GM21529 (cell line): ENCODE results near the gene RHBDD3.
"Not testable (repeated sequence)": the region's sequence is repeated elsewhere in the genome, so short reads cannot be mapped to it uniquely, and the experiment has no call there.

Source experiments
- ATAC-seq: cut with Tn5 transposase; IDR thresholded peaks from one replicate; pipeline ENCODE4 v1.9.1; 2021; ENCODE audit not compliant: unreplicated experiment

The RHBDD3 gene

DNA sequence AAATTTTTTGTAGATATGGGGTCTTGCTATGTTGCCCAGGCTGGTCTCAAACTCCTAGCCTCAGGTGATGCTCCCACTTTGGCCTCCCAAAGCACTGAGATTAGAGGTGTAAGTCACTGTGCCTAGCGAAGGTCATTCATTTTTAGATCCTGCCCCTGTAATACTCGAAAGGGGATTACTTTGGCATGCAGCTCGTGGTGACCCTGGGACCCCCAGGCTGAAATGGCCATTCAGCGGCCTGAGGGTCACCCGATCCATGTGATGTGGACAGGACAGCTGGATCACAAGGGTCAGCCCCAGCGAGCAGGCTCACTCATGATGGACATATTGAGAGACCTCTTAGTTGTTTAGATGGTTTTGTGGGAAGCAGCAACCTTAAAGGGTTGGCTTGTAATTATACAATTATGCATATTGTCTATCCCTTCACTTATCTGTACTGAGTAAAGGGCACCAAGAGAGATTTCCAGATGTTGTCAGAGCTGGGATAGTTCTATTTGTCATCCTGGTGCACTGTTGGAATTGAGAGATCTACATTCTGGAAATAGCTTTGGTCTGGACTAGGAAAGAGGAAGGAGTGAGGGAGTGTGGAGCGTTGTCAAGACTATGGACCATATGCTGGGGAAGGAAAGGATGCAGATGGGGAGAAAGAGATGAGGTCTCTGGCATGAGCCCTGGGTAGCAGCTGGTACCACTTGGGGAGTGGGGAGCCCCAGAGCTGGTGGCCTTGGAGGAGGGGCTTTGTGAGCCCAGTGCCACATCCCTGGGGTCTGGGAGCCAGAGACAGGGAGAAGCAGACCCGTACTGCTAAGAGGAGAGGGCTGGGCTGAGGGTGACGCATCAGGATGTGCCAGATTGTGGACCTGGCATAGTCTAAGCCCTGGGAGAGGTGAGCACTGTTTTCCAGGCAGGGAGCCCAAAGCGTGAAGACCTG lies 15.5 kb downstream of the RHBDD3 start:
- ATAC-seq: no peak

DNA sequence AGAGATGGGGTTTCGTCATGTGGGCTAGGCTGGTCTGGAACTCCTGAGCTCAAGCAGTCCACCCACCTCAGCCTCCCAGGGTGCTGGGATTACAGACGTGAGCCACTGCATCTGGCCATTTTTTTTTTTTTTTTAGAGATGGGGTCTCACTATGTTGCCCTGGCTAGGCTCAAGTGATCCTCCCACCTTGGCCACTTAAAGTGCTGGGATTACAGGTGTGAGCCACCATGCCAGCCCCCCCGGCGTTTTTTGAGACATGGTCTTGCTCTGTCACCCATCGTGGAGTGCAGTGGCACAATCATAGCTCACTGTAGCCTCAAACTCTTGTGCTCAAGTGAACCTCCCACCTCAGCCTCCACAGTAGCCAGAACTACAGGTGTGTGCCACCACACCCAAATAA lies 16.5 kb downstream of the RHBDD3 start:
- no peak for ATAC-seq

DNA sequence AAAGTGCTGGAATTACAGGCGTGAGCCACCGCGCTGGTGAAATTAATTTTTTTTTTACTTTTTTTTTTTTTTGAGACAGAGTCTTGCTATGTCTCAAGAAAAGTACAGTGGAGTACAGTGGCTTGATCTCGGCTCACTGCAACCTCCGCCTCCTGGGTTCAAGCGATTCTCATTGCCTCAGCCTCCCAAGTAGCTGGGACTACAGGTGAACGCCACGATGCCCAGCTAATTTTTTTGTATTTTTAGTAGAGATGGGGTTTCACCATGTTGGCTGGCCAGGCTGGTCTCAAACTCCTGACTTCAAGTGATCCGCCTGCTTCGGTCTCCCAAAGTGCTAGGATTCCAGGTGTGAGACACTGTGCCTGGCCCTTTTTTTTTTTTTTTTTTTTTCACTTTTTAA lies 19.9 kb downstream of the RHBDD3 start:
- not testable (repeated sequence) for ATAC-seq

GRCh38 chr22:29245626-29246385 lies 22.0 kb downstream of the RHBDD3 start:
- ATAC-seq: peak; percentile 52

DNA sequence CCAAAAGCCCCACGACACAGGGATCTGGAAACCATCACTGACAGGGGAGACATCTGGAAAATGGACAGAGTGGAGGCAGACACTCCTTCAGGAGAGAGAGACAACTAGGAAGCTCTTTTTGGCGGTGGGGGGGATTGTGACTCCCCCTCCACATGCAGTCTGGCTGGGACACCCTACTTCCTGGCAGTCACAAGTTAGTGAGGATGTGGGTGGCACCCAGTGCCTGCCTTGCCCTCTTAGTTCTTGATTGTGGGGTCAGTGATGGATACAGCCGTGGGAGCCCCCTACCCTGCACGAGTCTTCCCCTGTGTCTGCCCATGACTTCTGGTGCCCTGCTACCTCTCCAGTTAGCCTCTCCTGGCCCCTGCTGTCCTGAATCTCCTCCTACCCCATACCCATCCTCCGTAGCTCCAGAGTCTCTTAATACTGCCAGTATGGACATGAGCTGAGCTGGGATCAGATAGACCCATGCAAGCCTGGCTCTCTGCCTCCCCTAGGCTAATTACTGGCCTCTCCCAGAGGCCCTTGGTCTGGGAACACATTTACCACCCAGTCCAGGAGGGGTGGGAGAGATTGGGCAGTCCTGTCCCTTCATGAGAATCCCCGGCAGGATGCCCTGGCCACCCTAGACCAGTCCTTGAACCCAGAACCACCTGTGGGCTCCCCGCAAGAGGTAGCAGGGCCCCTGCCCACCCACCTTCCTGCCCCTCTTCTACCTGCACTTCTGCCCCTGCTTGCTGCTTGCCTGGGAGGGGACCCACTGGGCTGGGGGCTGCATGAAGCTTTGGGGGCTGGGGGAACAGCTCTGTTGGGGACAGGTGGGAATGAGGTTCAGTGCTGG lies 22.8 kb downstream of the RHBDD3 start:
- ATAC-seq: no peak

DNA sequence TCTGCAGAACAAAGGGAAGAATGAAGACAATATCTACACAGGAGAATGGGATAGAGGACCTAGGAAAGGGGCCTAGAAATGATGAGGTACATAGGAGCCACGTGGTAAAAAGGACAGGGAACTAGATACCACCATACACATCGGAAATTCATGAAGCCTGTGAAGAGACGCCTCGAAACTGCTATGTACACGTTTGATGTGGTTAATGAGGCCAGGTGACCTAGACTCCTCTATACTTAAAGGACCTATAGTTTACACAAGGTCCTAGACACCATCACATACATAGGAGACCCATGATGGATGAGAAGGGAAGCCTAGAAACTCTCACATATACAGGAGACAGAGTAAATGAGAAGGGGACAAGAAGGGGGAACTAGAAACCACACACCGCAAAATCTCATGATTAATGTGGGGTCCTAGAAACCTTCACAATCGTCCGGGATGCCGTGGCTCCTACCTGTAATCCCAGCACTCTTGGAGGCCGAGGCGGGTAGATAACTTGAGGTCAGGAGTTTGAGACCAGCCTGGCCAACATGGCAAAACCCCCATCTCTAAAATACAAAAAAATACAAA lies 23.8 kb downstream of the RHBDD3 start:
- ATAC-seq: no peak

DNA sequence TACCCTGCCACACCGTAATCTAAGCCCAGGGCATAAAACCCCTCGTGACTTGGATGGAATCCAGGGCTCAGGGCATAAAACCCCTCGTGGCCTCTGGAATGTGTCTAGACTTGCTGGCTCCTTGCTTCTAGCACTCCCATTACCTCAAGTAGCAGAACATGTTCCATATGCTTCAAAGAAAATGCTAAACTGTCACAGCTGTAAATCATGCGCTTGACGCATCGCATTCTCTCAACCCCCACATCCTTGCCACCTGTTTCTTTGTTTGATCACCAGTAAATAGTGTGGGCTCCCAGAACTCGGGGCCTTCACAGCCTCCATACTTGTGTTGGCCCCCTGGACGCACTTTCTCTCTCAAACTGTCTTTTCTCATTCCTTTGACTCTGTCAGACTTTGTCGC lies 27.3 kb downstream of the RHBDD3 start:
- ATAC-seq: not testable (repeated sequence)

DNA sequence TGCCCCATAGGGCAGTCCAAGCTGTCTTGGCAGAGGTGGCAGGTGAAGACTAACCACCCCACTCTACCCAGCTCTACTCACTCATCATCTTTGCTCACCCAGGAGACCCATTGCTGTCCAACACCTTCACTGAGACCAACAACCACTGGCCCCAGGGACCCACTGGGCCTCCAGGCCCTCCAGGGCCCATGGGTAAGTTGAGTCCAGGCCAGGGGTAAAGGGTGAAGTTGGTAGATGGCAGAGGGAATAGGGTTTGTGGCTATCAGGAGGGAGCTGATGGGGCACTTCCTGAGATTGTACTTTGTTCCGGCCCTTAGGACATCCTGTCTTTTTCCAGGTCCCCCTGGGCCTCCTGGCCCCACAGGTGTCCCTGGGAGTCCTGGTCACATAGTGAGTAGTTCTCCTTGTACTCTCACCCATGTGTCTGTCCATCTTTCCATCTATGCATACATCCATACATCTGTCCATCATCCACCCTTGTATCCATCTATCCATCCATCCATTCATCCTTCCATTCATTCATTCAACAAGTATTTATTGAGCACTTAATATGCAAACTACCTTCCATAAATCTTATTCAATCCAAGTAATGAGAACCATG lies 34.4 kb downstream of the RHBDD3 start:
- no peak for ATAC-seq

DNA sequence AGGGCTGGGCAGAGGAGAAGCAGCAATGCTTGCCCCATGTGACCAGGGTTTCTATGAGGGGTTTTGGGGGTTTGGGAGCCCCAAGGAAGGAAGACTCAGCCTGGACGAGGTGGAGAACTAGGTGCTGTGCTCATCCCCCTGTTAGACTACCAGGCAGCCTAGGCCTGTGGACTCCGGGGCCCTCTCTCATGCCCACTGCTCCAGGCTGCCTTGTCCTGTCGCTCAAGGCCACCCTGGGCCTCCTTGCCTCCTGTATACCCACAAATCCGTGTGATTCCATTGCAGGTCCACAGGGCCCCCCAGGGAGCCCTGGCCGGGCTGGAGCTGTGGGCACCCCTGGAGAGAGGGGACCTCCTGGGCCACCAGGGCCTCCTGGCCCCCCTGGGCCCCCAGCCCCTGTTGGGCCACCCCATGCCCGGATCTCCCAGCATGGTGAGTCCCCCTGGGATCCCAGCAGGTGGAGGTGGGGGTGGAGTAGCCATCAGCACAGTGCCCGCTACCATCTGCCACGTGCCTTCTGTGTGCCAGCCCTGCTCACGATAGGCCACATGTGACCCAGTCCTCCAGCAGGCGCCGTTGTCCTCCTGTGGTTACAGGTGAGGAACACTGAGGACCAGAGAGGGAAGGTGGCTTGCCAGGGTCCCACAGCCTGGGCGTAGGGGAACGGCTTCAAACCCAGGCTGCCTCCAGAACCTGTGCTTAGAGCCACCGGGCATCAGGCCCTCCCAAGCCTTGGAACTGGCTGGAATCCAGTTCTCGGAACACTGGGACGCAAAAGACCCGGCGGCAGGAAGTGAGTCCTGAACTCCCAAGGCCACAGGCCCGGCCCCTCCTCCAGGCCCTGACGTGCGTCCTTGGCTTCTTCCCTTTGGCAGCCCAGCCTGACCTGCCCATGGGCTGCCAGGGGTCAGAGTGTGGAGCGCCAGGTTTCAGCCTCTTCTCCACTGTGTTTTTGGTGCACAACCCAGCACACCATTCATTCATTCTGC lies 35.5 kb downstream of the RHBDD3 start:
- no peak for ATAC-seq

GRCh38 chr22:29230972-29231875 lies 36.6 kb downstream of the RHBDD3 start:
- no peak for ATAC-seq

DNA sequence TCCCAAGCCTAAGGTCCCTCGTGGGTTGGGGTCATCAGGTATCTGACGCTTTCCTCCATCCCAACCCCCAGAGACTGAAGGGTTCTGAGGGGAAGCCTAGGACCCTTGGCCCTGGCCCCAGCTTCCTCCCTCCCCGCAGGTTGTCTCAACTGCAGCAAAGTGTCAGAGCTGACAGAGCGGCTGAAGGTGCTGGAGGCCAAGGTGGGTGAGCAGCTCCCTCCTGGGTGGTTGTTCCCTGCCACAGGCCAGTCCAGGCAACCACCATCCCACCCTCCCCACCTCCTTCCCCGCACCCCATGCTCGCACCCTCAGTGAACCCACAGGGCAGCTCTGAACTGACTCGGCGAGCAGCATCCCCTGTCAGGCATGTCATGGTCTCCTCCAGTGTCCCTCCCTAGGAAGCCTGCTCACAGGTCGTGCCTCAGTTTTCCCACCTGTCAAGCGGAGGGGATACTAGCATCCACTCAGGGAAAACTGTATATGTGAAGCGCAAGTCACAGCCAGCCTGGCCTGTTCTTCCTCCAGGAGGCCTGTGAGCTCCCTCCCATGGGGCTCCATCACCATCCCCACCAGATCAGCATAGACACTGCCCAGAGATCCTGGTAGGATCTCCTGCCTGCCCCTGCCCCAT lies 41.3 kb downstream of the RHBDD3 start:
- no peak for ATAC-seq

- no peak for ATAC-seq
Observed at GRCh38 chr22:29225422-29226090, 42.2 kb downstream of the RHBDD3 start.

- no peak for ATAC-seq
Observed at GRCh38 chr22:29224859-29225410, 42.8 kb downstream of the RHBDD3 start.

GRCh38 chr22:29224121-29224858 lies 43.5 kb downstream of the RHBDD3 start:
- no peak for ATAC-seq

GRCh38 chr22:29219881-29220670 lies 47.7 kb downstream of the RHBDD3 start:
- ATAC-seq: no peak
